Smooth muscle cell (in vitro differentiated cells): ENCODE results near the gene ZNF835. TPM values are rescaled to one million over a fixed set of nuclear protein-coding genes. Genes with fewer than 3 reads are reported as not detected.

ENCODE experiments used
- DNase-seq: peaks from one replicate; lab custom pipeline; 2025; ENCODE audit not compliant: unreplicated experiment; lab: John Stamatoyannopoulos, UW
- H2AFZ ChIP-seq: fragments of 200-600 bp; sonication (generic); 2 replicates; pipeline ENCODE4 v1.6.0; 2016; ENCODE audit warnings: antibody characterized with exemption, low read depth, mild to moderate bottlenecking
- H3F3A ChIP-seq: fragments of 200-600 bp; sonication (generic); 2 replicates; pipeline ENCODE4 v1.6.0; 2017; ENCODE audit warnings: antibody characterized with exemption, low read depth
- H3K27ac ChIP-seq: fragments of 200-600 bp; sonication (generic); 2 replicates; pipeline ENCODE4 v1.5.1; 2016; ENCODE audit warnings: low read depth, mild to moderate bottlenecking
- H3K27me3 ChIP-seq: fragments of 200-600 bp; sonication (generic); 2 replicates; pipeline ENCODE4 v1.6.1; 2016; ENCODE audit warnings: low read depth, mild to moderate bottlenecking
- H3K36me3 ChIP-seq: fragments of 200-600 bp; sonication (generic); 2 replicates; pipeline ENCODE4 v1.5.1; 2016; ENCODE audit warnings: low read depth
- H3K4me1 ChIP-seq: fragments of 200-600 bp; sonication (generic); 2 replicates; pipeline ENCODE4 v1.5.1; 2016; ENCODE audit warnings: low read depth
- H3K4me2 ChIP-seq: fragments of 200-600 bp; sonication (generic); 2 replicates; pipeline ENCODE4 v1.6.0; 2016; ENCODE audit warnings: mild to moderate bottlenecking
- H3K4me3 ChIP-seq: fragments of 200-600 bp; sonication (generic); 2 replicates; pipeline ENCODE4 v1.5.1; 2016; ENCODE audit warnings: mild to moderate bottlenecking
- H3K79me2 ChIP-seq: fragments of 200-600 bp; sonication (generic); 2 replicates; pipeline ENCODE4 v1.6.0; 2016; ENCODE audit warnings: low read depth, mild to moderate bottlenecking
- H3K9ac ChIP-seq: fragments of 200-600 bp; sonication (generic); 2 replicates; pipeline ENCODE4 v1.6.0; 2016; ENCODE audit warnings: low read depth
- H3K9me3 ChIP-seq: fragments of 200-600 bp; sonication (generic); replicated peaks from 2 replicates; pipeline ENCODE4 v1.5.1; 2016; ENCODE audit warnings: low read depth
- H4K20me1 ChIP-seq: fragments of 200-600 bp; sonication (generic); 2 replicates; pipeline ENCODE4 v1.6.0; 2016; ENCODE audit warnings: low read depth
- CTCF ChIP-seq: fragments of 200-600 bp; sonication (generic); IDR thresholded peaks from 2 replicates; pipeline ENCODE4 v1.5.1; 2017; ENCODE audit warnings: borderline replicate concordance, mild to moderate bottlenecking, antibody characterized with exemption; ENCODE audit not compliant: insufficient read depth, poor library complexity, severe bottlenecking
- WGBS: methylation state at CpG from one replicate; pipeline ENCODE4 v1.1.7; 2016; ENCODE audit warnings: low lambda C conversion rate; 5-methylcytosine and 5-hydroxymethylcytosine counted together
- polyA plus RNA-seq: library from polyadenylated mRNA; unstranded; fragments of >200 nt; fragmentation: Nextera tagmentation; extraction: Ambion mirVana; gene quantifications from 2 replicates; pipeline ENCODE4 v1.2.1, GENCODE V29; 2016
- total RNA-seq: library from RNA; depleted of rRNA; stranded (reverse); fragments of >200 nt; gene quantifications from 2 replicates; pipeline ENCODE4 v1.2.3, GENCODE V29; 2014

ZNF835 gene
- total and polyA plus RNA-seq, 2 experiments from 2014 or later, result not detected

GRCh38 chr19:56712611-56713276 is 41.2 kb upstream of the ZNF835 start:
- TF ChIP-seq CTCF, result no peak
- Histone ChIP-seq H3K4me3 (no peak overlapping the region), H3K27ac (no peak overlapping the region), H2AFZ (no peak overlapping the region), H3K9me3 (peaks cover 2% of the 10 kb centered on the region), H3K4me1 (no peaks in the 10 kb centered on the region), H3K9ac (no peak overlapping the region), H3K27me3 (no peaks in the 10 kb centered on the region), H3K36me3 (no peaks in the 10 kb centered on the region), H3F3A (no peaks in the 10 kb centered on the region), H4K20me1 (no peaks in the 10 kb centered on the region), H3K4me2 (no peak overlapping the region), H3K79me2 (no peaks in the 10 kb centered on the region)
- DNase-seq, result no peak
- 61% methylated on average over 9 of the region's 9 CpGs for WGBS

GRCh38 chr19:56710437-56710836 is 38.9 kb upstream of the ZNF835 start:
- H3K4me2 ChIP-seq, result no peak overlapping the region
- 13% methylated on average over 1 of the region's 1 CpG for WGBS
- no peaks in the 10 kb centered on the region for H3K79me2 ChIP-seq
- H2AFZ ChIP-seq, result no peak overlapping the region
- H3K9ac ChIP-seq, result no peak overlapping the region
- no peak overlapping the region for H3K4me3 ChIP-seq
- H3K9me3 ChIP-seq, result peaks cover 2% of the 10 kb centered on the region
- no peaks in the 10 kb centered on the region for H4K20me1 ChIP-seq
- no peaks in the 10 kb centered on the region for H3K4me1 ChIP-seq
- DNase-seq, result no peak
- no peak for TF ChIP-seq CTCF
- H3K36me3 ChIP-seq, result no peaks in the 10 kb centered on the region
- H3K27me3 ChIP-seq, result no peaks in the 10 kb centered on the region
- no peaks in the 10 kb centered on the region for H3F3A ChIP-seq
- no peak overlapping the region for H3K27ac ChIP-seq

GRCh38 chr19:56707821-56708220 is 36.3 kb upstream of the ZNF835 start:
- no peaks in the 10 kb centered on the region for H3F3A ChIP-seq
- no peaks in the 10 kb centered on the region for H3K79me2 ChIP-seq
- no peak for TF ChIP-seq CTCF
- no peak overlapping the region for H3K4me2 ChIP-seq
- no peaks in the 10 kb centered on the region for H3K27me3 ChIP-seq
- H4K20me1 ChIP-seq, result no peaks in the 10 kb centered on the region
- H3K4me3 ChIP-seq, result no peak overlapping the region
- no peak overlapping the region for H2AFZ ChIP-seq
- no peak overlapping the region for H3K27ac ChIP-seq
- WGBS, result 74% methylated on average over 3 of the region's 3 CpGs
- H3K4me1 ChIP-seq, result no peaks in the 10 kb centered on the region
- H3K9ac ChIP-seq, result no peak overlapping the region
- no peaks in the 10 kb centered on the region for H3K36me3 ChIP-seq
- DNase-seq, result no peak
- no peaks in the 10 kb centered on the region for H3K9me3 ChIP-seq

GRCh38 chr19:56705939-56706338 is 34.4 kb upstream of the ZNF835 start:
- no peak overlapping the region for H2AFZ ChIP-seq
- H3K4me1 ChIP-seq, result no peaks in the 10 kb centered on the region
- DNase-seq, result no peak
- 69% methylated on average over 1 of the region's 1 CpG for WGBS
- no peaks in the 10 kb centered on the region for H4K20me1 ChIP-seq
- no peak overlapping the region for H3K27ac ChIP-seq
- H3K79me2 ChIP-seq, result no peaks in the 10 kb centered on the region
- no peaks in the 10 kb centered on the region for H3K9me3 ChIP-seq
- no peak overlapping the region for H3K4me3 ChIP-seq
- H3K36me3 ChIP-seq, result no peaks in the 10 kb centered on the region
- TF ChIP-seq CTCF, result no peak
- H3K9ac ChIP-seq, result no peak overlapping the region
- H3F3A ChIP-seq, result no peaks in the 10 kb centered on the region
- no peak overlapping the region for H3K4me2 ChIP-seq
- no peaks in the 10 kb centered on the region for H3K27me3 ChIP-seq
